Ovary (tissue), 9 donors: ENCODE results near the gene LDAH. TPM values are rescaled to one million over a fixed set of nuclear protein-coding genes. Genes with fewer than 3 reads are reported as not detected.

Source experiments
- DNase-seq, 5 donors: peaks; one replicate each; pipeline ENCODE4 v3.0.0-alpha.2; 2019 to 2020
- H3K27ac ChIP-seq, 2 donors: fragments of 200-600 bp; one replicate each; pipeline versions ENCODE4 v1.5.1 to v1.8.0; 2019 to 2022
- H3K27me3 ChIP-seq: fragments of 200-600 bp; one replicate; pipeline ENCODE4 v1.8.0; 2022
- H3K36me3 ChIP-seq: fragments of 200-600 bp; sonication (generic); one replicate; pipeline ENCODE4 v1.5.1; 2019
- H3K4me1 ChIP-seq: one replicate; pipeline ENCODE4 v1.8.1; 2013; ENCODE audit warnings: mild to moderate bottlenecking, moderate library complexity; ENCODE audit not compliant: insufficient read depth
- H3K4me3 ChIP-seq: fragments of 200-600 bp; sonication (generic); one replicate; pipeline ENCODE4 v1.5.1; 2017
- H3K9me3 ChIP-seq, 2 donors: fragments of 200-600 bp in 1 of 2; sonication (generic) in 1 of 2; one replicate each; pipeline versions ENCODE4 v1.5.1 to v1.8.1; 2013 to 2019; ENCODE audit warnings: mild to moderate bottlenecking in 1 of 2, moderate library complexity in 1 of 2
- CTCF ChIP-seq, 3 donors: fragments of 450-650 bp in 2 of 3; fragments of 200-600 bp in 1 of 3; IDR thresholded peaks; one replicate each; pipeline versions ENCODE4 v1.5.1 to v1.8.0; 2016 to 2022; ENCODE audit warnings: antibody characterized with exemption in 3 of 3, mild to moderate bottlenecking in 1 of 3
- EP300 ChIP-seq: sonication (generic); formaldehyde crosslinking; IDR thresholded peaks from one replicate; pipeline ENCODE4 v1.6.1; 2017; ENCODE audit warnings: antibody characterized with exemption
- POLR2A ChIP-seq: fragments of 450-650 bp; IDR thresholded peaks from one replicate; pipeline ENCODE4 v1.6.1; 2017; ENCODE audit warnings: antibody characterized with exemption, mild to moderate bottlenecking, moderate library complexity
- WGBS, 3 donors: extraction: QIAGEN DNeasy Blood & Tissue Kit in 1 of 3; methylation state at CpG; one replicate each; pipeline versions ENCODE4 v1.1.5 to v1.1.7; 2013 to 2017; 5-methylcytosine and 5-hydroxymethylcytosine counted together
- intact Hi-C, 4 donors: fragments of 100-400 bp; cut with DNase I; formaldehyde crosslinking; loops; one replicate each; pipeline versions ENCODE4 v1.11.0 to v1.15.1; 2022 to 2023
- polyA plus RNA-seq, 2 donors: library from polyadenylated mRNA; stranded (reverse); fragments of 200-250 nt in 1 of 2; fragments of 350-450 nt in 1 of 2; fragmentation: Illumina TruSeq in 1 of 2; extraction: RNeasy Lipid Tissue Mini Kit (QIAGEN cat#74804) in 1 of 2; gene quantifications; one replicate each; pipeline ENCODE4 v1.2.3, GENCODE V29; 2013 to 2014
- total RNA-seq, 7 donors: library from RNA; depleted of rRNA in 2 of 7; stranded (reverse); fragments of >200 nt in 2 of 7; fragmentation: NEBNext Ultra II Directional in 3 of 7; extraction: Animal tissue kit (Norgen Biotek cat#: 25700) in 3 of 7; gene quantifications; one replicate each; pipeline versions ENCODE4 v1.1.0 to v1.2.4, GENCODE V29; 2016 to 2023
- donor health status: DM: no; HTN: no; CAD: no; lungs with moderate emphysema.
- donor health status: DM: no; HTN: no; CAD: no.
- donor health status: Bipolar disorder and iron deficiency.
- donor health status: DM: yes; HTN: yes; CAD: no.
- donor health status: DM: no; HTN: no; CAD: no.
- donor health status: DM: yes; HTN: yes; CAD: no.

The LDAH gene
- total and polyA plus RNA-seq, 9 donors, result 4.0 to 21.0 (median 11.0) TPM

- H3K36me3 ChIP-seq, result no peaks in the 10 kb centered on the region
- intact Hi-C loops, result no loop called here
- TF ChIP-seq CTCF (IDR thresholded peaks at IDR 0.05), result no peak
- no peak for TF ChIP-seq POLR2A
- no peak for TF ChIP-seq EP300
- H3K4me1 ChIP-seq, result no peaks in the 10 kb centered on the region
- H3K4me3 ChIP-seq, result no peak overlapping the region
- H3K27ac ChIP-seq, result no peak overlapping the region
- H3K27me3 ChIP-seq, result no peaks in the 10 kb centered on the region
- H3K9me3 ChIP-seq, result no peaks in the 10 kb centered on the region
- DNase-seq, result no peak
Observed at GRCh38 chr2:20738772-20739171, 84.1 kb downstream of the LDAH start.

GRCh38 chr2:20737505-20737904 lies 85.4 kb downstream of the LDAH start:
- WGBS, 3 donors, result 83 to 84% (median 83%) methylated on average over 3 of the region's 3 CpGs
- intact Hi-C loops, result no loop called here
- no peak for DNase-seq
- H3K4me1 ChIP-seq, result no peaks in the 10 kb centered on the region
- H3K4me3 ChIP-seq, result no peak overlapping the region
- H3K27ac ChIP-seq, result no peak overlapping the region
- H3K27me3 ChIP-seq, result no peaks in the 10 kb centered on the region
- H3K9me3 ChIP-seq, result no peaks in the 10 kb centered on the region
- TF ChIP-seq POLR2A, result no peak
- no peak for TF ChIP-seq EP300
- no peak for TF ChIP-seq CTCF (IDR thresholded peaks at IDR 0.05)
- no peaks in the 10 kb centered on the region for H3K36me3 ChIP-seq

GRCh38 chr2:20728114-20728758 lies 94.7 kb downstream of the LDAH start:
- Histone ChIP-seq H3K4me3 (no peak overlapping the region), H3K4me1 (peaks cover 2% of the 10 kb centered on the region), H3K27me3 (no peaks in the 10 kb centered on the region), H3K9me3 (no peaks in the 10 kb centered on the region), H3K36me3 (no peaks in the 10 kb centered on the region), H3K27ac (no peak overlapping the region)
- peak in 3 of 5 donors; percentile 15 to 35 (median 17) for DNase-seq
- TF ChIP-seq EP300, result no peak
- no peak for TF ChIP-seq POLR2A
- TF ChIP-seq CTCF (IDR thresholded peaks at IDR 0.05), result no peak
- WGBS, 3 donors, result 32 to 34% (median 33%) methylated on average over 4 of the region's 4 CpGs
- intact Hi-C loops, result no loop called here

- no peak for TF ChIP-seq POLR2A
- no peak for TF ChIP-seq CTCF (IDR thresholded peaks at IDR 0.05)
- no peak for TF ChIP-seq EP300
- no peaks in the 10 kb centered on the region for H3K36me3 ChIP-seq
- intact Hi-C loops, result no loop called here
- no peak overlapping the region for H3K27ac ChIP-seq
- DNase-seq, result no peak
- no peaks in the 10 kb centered on the region for H3K9me3 ChIP-seq
- 92 to 94% (median 94%) methylated on average over 5 of the region's 5 CpGs for WGBS, 3 donors
- H3K27me3 ChIP-seq, result no peaks in the 10 kb centered on the region
- H3K4me1 ChIP-seq, result peaks cover 2% of the 10 kb centered on the region
- no peak overlapping the region for H3K4me3 ChIP-seq
Observed at GRCh38 chr2:20726913-20727312, 96.0 kb downstream of the LDAH start.
